A549 (cell line): ENCODE data around the gene INAFM1. TPM values are rescaled to one million over a fixed set of nuclear protein-coding genes. Genes with fewer than 3 reads are reported as not detected.
"Not testable (repeated sequence)": the region's sequence is repeated elsewhere in the genome, so short reads cannot be mapped to it uniquely, and the experiment has no call there.

ENCODE experiments used
- ATAC-seq, 2 experiments: fragments of 200-7000 bp in 1 of 2; fragments of >200 bp in 1 of 2; cut with Nextera tagmentation in 1 of 2; cut with Tn5 transposase in 1 of 2; 3 replicates each; pipeline versions ENCODE4 v1.8.0 to v1.9.1; 2018 to 2020; ENCODE audit warnings: mild to moderate bottlenecking in 1 of 2, moderate library complexity in 1 of 2
- CTCF ChIA-PET: fragments of 300-600 bp; sonication (Branson Sonifier 250); formaldehyde crosslinking; extraction: SDS; loops from one replicate; lab custom pipeline; 2021; ENCODE audit warnings: antibody characterized with exemption, inconsistent platforms; lab: Yijun Ruan, JAX
- POLR2A ChIA-PET: fragments of 350-600 bp; formaldehyde crosslinking; extraction: SDS; loops from one replicate; lab custom pipeline; 2021; ENCODE audit warnings: antibody characterized with exemption, inconsistent platforms; lab: Yijun Ruan, JAX
- DNase-seq, 2 experiments: peaks; one replicate each; pipeline versions ENCODE4 v3.0.0 to v3.0.0-alpha.2; 2011 to 2016; ENCODE audit warnings: low read depth in 1 of 2, low spot score in 1 of 2
- FAIRE-seq: peaks from 2 replicates; lab custom pipeline; 2011; peaks lifted over from hg19 to GRCh38; lab: Jason Lieb, UNC
- H3K27ac ChIP-seq, 2 experiments: fragments of >200 bp; sonication (Bioruptor Twin); formaldehyde crosslinking; 3 replicates each; pipeline ENCODE4 v1.5.1; 2016 to 2017
- H3K4me1 ChIP-seq: fragments of >200 bp; sonication (Bioruptor Twin); formaldehyde crosslinking; 3 replicates; pipeline ENCODE4 v1.6.1; 2016
- H3K4me2 ChIP-seq: fragments of >200 bp; sonication (Bioruptor Twin); formaldehyde crosslinking; 3 replicates; pipeline ENCODE4 v1.6.1; 2016
- H3K4me3 ChIP-seq: fragments of >200 bp; sonication (Bioruptor Twin); formaldehyde crosslinking; 3 replicates; pipeline ENCODE4 v1.5.1; 2016
- H3K9me3 ChIP-seq: fragments of >200 bp; sonication (Bioruptor Twin); formaldehyde crosslinking; 3 replicates; pipeline ENCODE4 v1.6.1; 2016
- BCL3 ChIP-seq: fragments of >200 bp; sonication (Bioruptor Twin); formaldehyde crosslinking; IDR thresholded peaks from 3 replicates; pipeline ENCODE4 v1.6.1; 2016
- CHD2 ChIP-seq: fragments of 150-350 bp; IDR thresholded peaks from 2 replicates; pipeline ENCODE4 v1.6.1; 2014; ENCODE audit warnings: low read length; ENCODE audit not compliant: partially characterized antibody
- CHD4 ChIP-seq: fragments of 200-600 bp; sonication (generic); IDR thresholded peaks from 2 replicates; pipeline ENCODE4 v1.6.1; 2016; ENCODE audit warnings: antibody characterized with exemption, mild to moderate bottlenecking, borderline replicate concordance
- CTCF ChIP-seq: fragments of >200 bp; sonication (Bioruptor Twin); formaldehyde crosslinking; IDR thresholded peaks from 3 replicates; pipeline ENCODE4 v1.5.1; 2016
- HES2 ChIP-seq: fragments of >200 bp; sonication (Bioruptor Twin); formaldehyde crosslinking; IDR thresholded peaks from 2 replicates; pipeline ENCODE4 v1.6.1; 2016
- HMGXB4 ChIP-seq: fragments of 250-450 bp; sonication (Bioruptor Pico); IDR thresholded peaks from 2 replicates; pipeline ENCODE4 v1.5.0; 2021; ENCODE audit warnings: mild to moderate bottlenecking, moderate library complexity, borderline replicate concordance
- HOXB13 ChIP-seq: fragments of 250-450 bp; sonication (Bioruptor Pico); IDR thresholded peaks from 2 replicates; pipeline ENCODE4 v1.5.0; 2020; ENCODE audit warnings: low read depth, mild to moderate bottlenecking, moderate library complexity
- MYC ChIP-seq: IDR thresholded peaks from 2 replicates; pipeline ENCODE4 v1.6.1; 2012; ENCODE audit warnings: mild to moderate bottlenecking, inconsistent platforms, low read length, improper control_type of control experiment, borderline replicate concordance
- NPAS2 ChIP-seq: fragments of 250-450 bp; sonication (Bioruptor Pico); IDR thresholded peaks from 2 replicates; pipeline ENCODE4 v1.8.0; 2022; ENCODE audit warnings: mild to moderate bottlenecking, moderate library complexity, borderline replicate concordance
- NR3C1 ChIP-seq: fragments of >200 bp; sonication (Bioruptor Twin); formaldehyde crosslinking; IDR thresholded peaks from 3 replicates; pipeline ENCODE4 v1.6.1; 2017
- PBX3 ChIP-seq: IDR thresholded peaks from 2 replicates; pipeline ENCODE4 v1.6.1; 2012
- RAD21 ChIP-seq, 2 experiments: fragments of >200 bp in 1 of 2; sonication (Bioruptor Twin) in 1 of 2; formaldehyde crosslinking in 1 of 2; IDR thresholded peaks in 1 of 2; conservative IDR thresholded peaks in 1 of 2; 2 replicates in 1 of 2; 3 replicates in 1 of 2; pipeline ENCODE4 v1.6.1; 2012 to 2018; ENCODE audit warnings: inconsistent platforms in 1 of 2
- RFX5 ChIP-seq: fragments of 450-650 bp; IDR thresholded peaks from 2 replicates; pipeline ENCODE4 v1.7.1; 2014; ENCODE audit warnings: antibody characterized with exemption, mild to moderate bottlenecking, moderate library complexity
- SMC3 ChIP-seq: fragments of >200 bp; sonication (Bioruptor Twin); formaldehyde crosslinking; IDR thresholded peaks from 3 replicates; pipeline ENCODE4 v1.6.1; 2018; ENCODE audit warnings: inconsistent platforms
- TP53 ChIP-seq: fragments of 250-450 bp; sonication (Bioruptor Pico); IDR thresholded peaks from 2 replicates; pipeline ENCODE4 v1.5.0; 2021; ENCODE audit warnings: mild to moderate bottlenecking, moderate library complexity
- USF2 ChIP-seq: fragments of 450-650 bp; IDR thresholded peaks from 2 replicates; pipeline ENCODE4 v1.6.1; 2014; ENCODE audit warnings: antibody characterized with exemption
- ZSCAN20 ChIP-seq: fragments of 250-450 bp; sonication (Bioruptor Pico); IDR thresholded peaks from 2 replicates; pipeline ENCODE4 v1.8.0; 2022; ENCODE audit warnings: mild to moderate bottlenecking, moderate library complexity
- WGBS: methylation state at CpG from one replicate; pipeline ENCODE4 v1.1.6; 2017; ENCODE audit errors: missing lambda C conversion rate; 5-methylcytosine and 5-hydroxymethylcytosine counted together
- polyA plus RNA-seq, 4 experiments: library from polyadenylated mRNA; depleted of rRNA in 3 of 4; stranded (reverse); fragments of >200 nt; fragmentation: RNase III in 1 of 4; extraction: RNeasy Plus Mini Kit Qiagen cat#74134 plus additional on column Dnase treatment in 1 of 4; gene quantifications; 2 replicates in 3 of 4; 3 replicates in 1 of 4; pipeline ENCODE4 v1.2.3, GENCODE V29; 2011 to 2017

INAFM1 gene
- polyA plus RNA-seq, 2 of the 4 experiments (the other 2 are of a cell fraction), result 1.5 to 5.5 TPM

GRCh38 chr19:47284324-47284899, 9.7 kb downstream of the INAFM1 start (continued):
- TF ChIP-seq CTCF (peak; percentile 92), NR3C1 (no peak), HMGXB4 (no peak), RAD21 (conservative IDR thresholded peaks at IDR 0.05 in 1 of 2, IDR thresholded peaks at IDR 0.05 in 1 of 2) (peak; percentile 71 to 78), SMC3 (peak; percentile 63), USF2 (no peak), PBX3 (no peak), RFX5 (no peak), CHD4 (no peak), HES2 (no peak)

GRCh38 chr19:47296036-47296435, 21.4 kb downstream of the INAFM1 start:
- no peak overlapping the region for H3K4me2 ChIP-seq

GRCh38 chr19:47300867-47301266, 26.2 kb downstream of the INAFM1 start:
- ATAC-seq, H3K4me1 ChIP-seq, H3K9me3 ChIP-seq, H3K4me2 ChIP-seq, POLR2A ChIA-PET, DNase-seq, H3K4me3 ChIP-seq, FAIRE-seq: not testable (repeated sequence)
- H3K27ac ChIP-seq, result 0 out of 6 replicates have a peak overlapping the region, but pooled peaks of 1 of the 2 experiments have one; percentile 8
- WGBS, result 89% methylated on average over 14 of the region's 14 CpGs
- CTCF ChIA-PET, result interaction anchor here (0.9 to 14.7 kb wide), 7 partner anchors 8 to 397 kb away, joined by 3 to 198 read pairs (median 4); partner anchors contain the start of genes C5AR1, DHX34 and INAFM1

More at GRCh38 chr19:47296036-47296435, 21.4 kb downstream of the INAFM1 start:
- ChIA-PET POLR2A (no interaction called here), CTCF (interaction anchor here (0.6 to 14.7 kb wide), 45 partner anchors 8 to 486 kb away, joined by 3 to 198 read pairs (median 5); partner anchors contain the start of genes C5AR1, DHX34 and INAFM1)
- Histone ChIP-seq H3K4me1 (peaks cover 5% of the 10 kb centered on the region; the same call in 1 of the 3 replicates), H3K27ac (peak overlapping the region; percentile 44 to 59; a peak in 4 of 6 replicates), H3K4me3 (no peak overlapping the region), H3K9me3 (no peaks in the 10 kb centered on the region)
- TF ChIP-seq SMC3, result peak; percentile 96
- no peak for TF ChIP-seq NPAS2
- TF ChIP-seq CTCF, result peak; percentile 98
- peak; percentile 97 to 99 for TF ChIP-seq RAD21 (conservative IDR thresholded peaks at IDR 0.05 in 1 of 2, IDR thresholded peaks at IDR 0.05 in 1 of 2)
- no peak for TF ChIP-seq HOXB13 (CRISPR knock-in tag)
- TF ChIP-seq TP53 (CRISPR knock-in tag), result no peak
- TF ChIP-seq RFX5, result no peak
- no peak for TF ChIP-seq MYC
- no peak for TF ChIP-seq BCL3
- no peak for TF ChIP-seq CHD2
- no peak for TF ChIP-seq ZSCAN20
- ATAC-seq (peak; percentile 95 to 99), FAIRE-seq (peak; percentile 65), DNase-seq (peak; percentile 88)
- WGBS, result 12% methylated on average over 12 of the region's 12 CpGs
